WTC11 (cell line): ENCODE results near the gene WDR53. TPM values are rescaled to one million over a fixed set of nuclear protein-coding genes. Genes with fewer than 3 reads are reported as not detected.
"Not testable (repeated sequence)": the region's sequence is repeated elsewhere in the genome, so short reads cannot be mapped to it uniquely, and the experiment has no call there.

Experiments used
- ATAC-seq: fragments of 200-7000 bp; cut with Tn5 transposase; 2 replicates; pipeline ENCODE4 v1.10.0; 2021; ENCODE audit warnings: mild to moderate bottlenecking, moderate library complexity
- CTCF ChIA-PET: fragments of 300-600 bp; sonication (Branson Sonifier 250); formaldehyde crosslinking; loops from one replicate; lab custom pipeline; 2021; ENCODE audit warnings: antibody characterized with exemption; lab: Charles Lee
- POLR2A ChIA-PET: fragments of 350-600 bp; sonication (Branson Sonifier 250); formaldehyde crosslinking; loops from one replicate; lab custom pipeline; 2021; ENCODE audit warnings: antibody characterized with exemption; lab: Charles Lee
- DNase-seq: peaks from one replicate; pipeline ENCODE4 v3.0.0; 2021; ENCODE audit warnings: low spot score
- H3K27ac Mint-ChIP-seq: 2 replicates; pipeline ENCODE4 v1.8.0; 2021; ENCODE audit warnings: mixed read lengths
- H3K27me3 Mint-ChIP-seq: 2 replicates; pipeline ENCODE4 v1.8.0; 2021; ENCODE audit warnings: low read depth, mild to moderate bottlenecking, moderate library complexity, mixed read lengths
- H3K36me3 Mint-ChIP-seq: 2 replicates; pipeline ENCODE4 v1.8.0; 2021; ENCODE audit warnings: mixed read lengths
- H3K4me1 Mint-ChIP-seq: 2 replicates; pipeline ENCODE4 v1.8.0; 2022; ENCODE audit warnings: mixed read lengths
- H3K4me3 Mint-ChIP-seq: 2 replicates; pipeline ENCODE4 v1.8.0; 2021; ENCODE audit warnings: mild to moderate bottlenecking, moderate library complexity, mixed read lengths
- H3K9me3 Mint-ChIP-seq: 2 replicates; pipeline ENCODE4 v1.8.0; 2021; ENCODE audit warnings: mixed read lengths
- ESRRA ChIP-seq: sonication (generic); formaldehyde crosslinking; IDR thresholded peaks from 2 replicates; pipeline ENCODE4 v1.8.1; 2022; ENCODE audit warnings: mild to moderate bottlenecking, missing genetic modification reagents, borderline replicate concordance
- FOXK1 ChIP-seq: sonication (generic); formaldehyde crosslinking; IDR thresholded peaks from 2 replicates; pipeline ENCODE4 v1.8.0; 2022; ENCODE audit warnings: mild to moderate bottlenecking, moderate library complexity, missing genetic modification reagents
- GABPB1 ChIP-seq: sonication (generic); formaldehyde crosslinking; IDR thresholded peaks from 2 replicates; pipeline ENCODE4 v1.8.1; 2023; ENCODE audit warnings: mild to moderate bottlenecking, missing genetic modification reagents
- HMGXB4 ChIP-seq: sonication (generic); formaldehyde crosslinking; IDR thresholded peaks from 2 replicates; pipeline ENCODE4 v1.8.1; 2023; ENCODE audit warnings: mild to moderate bottlenecking, moderate library complexity, missing genetic modification reagents
- JUN ChIP-seq: sonication (generic); formaldehyde crosslinking; IDR thresholded peaks from 2 replicates; pipeline ENCODE4 v1.8.0; 2023; ENCODE audit warnings: mild to moderate bottlenecking, missing genetic modification reagents
- MYBL2 ChIP-seq: sonication (generic); formaldehyde crosslinking; IDR thresholded peaks from 2 replicates; pipeline ENCODE4 v1.8.1; 2023; ENCODE audit warnings: mild to moderate bottlenecking, moderate library complexity, missing genetic modification reagents
- NFE2L1 ChIP-seq: sonication (generic); formaldehyde crosslinking; IDR thresholded peaks from 2 replicates; pipeline ENCODE4 v1.8.1; 2023; ENCODE audit warnings: missing genetic modification reagents
- NFYB ChIP-seq: sonication (generic); formaldehyde crosslinking; conservative IDR thresholded peaks from 2 replicates; pipeline ENCODE4 v1.8.0; 2022; ENCODE audit warnings: low read depth, missing genetic modification reagents
- NR2C2 ChIP-seq: sonication (generic); formaldehyde crosslinking; IDR thresholded peaks from 2 replicates; pipeline ENCODE4 v1.8.0; 2022; ENCODE audit warnings: mild to moderate bottlenecking, missing genetic modification reagents
- RORB ChIP-seq: fragments of 250-450 bp; sonication (Bioruptor Pico); IDR thresholded peaks from 2 replicates; pipeline ENCODE4 v1.9.0; 2021; ENCODE audit warnings: mild to moderate bottlenecking
- TEAD1 ChIP-seq: sonication (generic); formaldehyde crosslinking; IDR thresholded peaks from 2 replicates; pipeline ENCODE4 v1.8.0; 2022; ENCODE audit warnings: mild to moderate bottlenecking, missing genetic modification reagents
- TEAD4 ChIP-seq: sonication (generic); formaldehyde crosslinking; IDR thresholded peaks from 2 replicates; pipeline ENCODE4 v1.8.0; 2022; ENCODE audit warnings: mild to moderate bottlenecking, missing genetic modification reagents
- ZBTB21 ChIP-seq: sonication (generic); formaldehyde crosslinking; IDR thresholded peaks from 2 replicates; pipeline ENCODE4 v1.8.1; 2023; ENCODE audit warnings: mild to moderate bottlenecking, missing genetic modification reagents, borderline replicate concordance
- ZNF121 ChIP-seq: sonication (generic); formaldehyde crosslinking; IDR thresholded peaks from 2 replicates; pipeline ENCODE4 v1.8.0; 2023; ENCODE audit warnings: missing genetic modification reagents
- ZNF263 ChIP-seq: sonication (generic); formaldehyde crosslinking; IDR thresholded peaks from 2 replicates; pipeline ENCODE4 v1.8.1; 2022; ENCODE audit warnings: low read depth, mild to moderate bottlenecking, moderate library complexity, missing genetic modification reagents
- ZNF281 ChIP-seq: sonication (generic); formaldehyde crosslinking; IDR thresholded peaks from 2 replicates; pipeline ENCODE4 v1.8.0; 2023; ENCODE audit warnings: mild to moderate bottlenecking, missing genetic modification reagents
- ZNF512 ChIP-seq: sonication (generic); formaldehyde crosslinking; IDR thresholded peaks from 2 replicates; pipeline ENCODE4 v1.8.1; 2022; ENCODE audit warnings: missing genetic modification reagents, borderline replicate concordance
- ZNF671 ChIP-seq: fragments of 250-450 bp; sonication (Bioruptor Pico); IDR thresholded peaks from 2 replicates; pipeline ENCODE4 v1.8.0; 2021; ENCODE audit warnings: mild to moderate bottlenecking
- total RNA-seq: library from RNA; stranded (reverse); gene quantifications from 3 replicates; pipeline ENCODE4 v1.2.3, GENCODE V29; 2021
- TF ChIP-seq, protein P1 (sequence below): sonication (generic); formaldehyde crosslinking; IDR thresholded peaks from 2 replicates; pipeline ENCODE4 v1.8.1; 2022; ENCODE audit warnings: mild to moderate bottlenecking, missing genetic modification reagents, moderate library complexity, borderline replicate concordance

WDR53 gene
- total RNA-seq, 1 experiment from 2014 or later = 21.4 TPM

GRCh38 chr3:196590279-196590678, 21.9 kb upstream of the WDR53 start (continued):
- TF ChIP-seq JUN (no peak), MYBL2 (CRISPR knock-in tag) (no peak), HMGXB4 (no peak), ZNF121 (CRISPR knock-in tag) (no peak)

- Mint-ChIP-seq H3K9me3 (no peaks in the 10 kb centered on the region), H3K27ac (no peak overlapping the region), H3K4me1 (peaks cover 11% of the 10 kb centered on the region), H3K36me3 (peaks cover 27% of the 10 kb centered on the region), H3K4me3 (no peak overlapping the region), H3K27me3 (no peaks in the 10 kb centered on the region)
- TF ChIP-seq FOXK1 (no peak), TEAD4 (no peak), RORB (no peak), NR2C2 (CRISPR knock-in tag) (no peak), NFYB (no peak), ZBTB21 (CRISPR knock-in tag) (no peak)
- TF ChIP-seq, protein P1, sequence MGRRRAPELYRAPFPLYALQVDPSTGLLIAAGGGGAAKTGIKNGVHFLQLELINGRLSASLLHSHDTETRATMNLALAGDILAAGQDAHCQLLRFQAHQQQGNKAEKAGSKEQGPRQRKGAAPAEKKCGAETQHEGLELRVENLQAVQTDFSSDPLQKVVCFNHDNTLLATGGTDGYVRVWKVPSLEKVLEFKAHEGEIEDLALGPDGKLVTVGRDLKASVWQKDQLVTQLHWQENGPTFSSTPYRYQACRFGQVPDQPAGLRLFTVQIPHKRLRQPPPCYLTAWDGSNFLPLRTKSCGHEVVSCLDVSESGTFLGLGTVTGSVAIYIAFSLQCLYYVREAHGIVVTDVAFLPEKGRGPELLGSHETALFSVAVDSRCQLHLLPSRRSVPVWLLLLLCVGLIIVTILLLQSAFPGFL (CRISPR knock-in tag) = no peak
- ATAC-seq (no peak), DNase-seq (no peak)
- CTCF ChIA-PET = interaction anchor here (0.6 to 1.0 kb wide), 2 partner anchors 303 to 309 kb away, joined by 4 read pairs; no protein-coding TSS in a partner anchor
- POLR2A ChIA-PET = no interaction called here
These were observed 16.8 kb upstream of the WDR53 start for GRCh38 chr3:196585044-196585757.

DNA sequence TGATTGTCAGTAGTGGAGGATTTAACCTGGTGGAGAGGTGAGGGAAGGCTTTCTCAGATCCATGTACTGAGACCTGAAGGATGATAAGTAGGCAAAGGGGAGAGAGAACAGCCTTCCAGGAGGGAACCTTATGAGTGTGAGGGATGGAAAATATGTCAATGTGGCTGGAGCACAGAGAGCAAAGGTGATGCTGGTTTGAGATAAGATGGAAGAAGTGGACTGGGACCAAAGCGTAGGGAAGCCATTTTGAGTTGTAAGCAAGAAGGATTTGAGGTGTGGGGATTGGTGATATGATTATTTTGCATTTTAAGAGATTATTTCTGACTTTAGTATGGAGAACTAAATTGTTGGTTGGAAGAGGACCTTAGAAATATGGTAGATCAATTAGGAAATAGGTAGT, 4.0 kb upstream of the WDR53 start:
- Mint-ChIP-seq H3K36me3 (no peaks in the 10 kb centered on the region), H3K4me3 (no peak overlapping the region), H3K27me3 (no peaks in the 10 kb centered on the region), H3K4me1 (peaks cover 13% of the 10 kb centered on the region), H3K9me3 (no peaks in the 10 kb centered on the region), H3K27ac (no peak overlapping the region)
- no peak for ATAC-seq
- ChIA-PET POLR2A (no interaction called here), CTCF (interaction anchor here (2.1 kb wide), 1 partner anchor 44 kb away, joined by 6 read pairs; no protein-coding TSS in a partner anchor)
- TF ChIP-seq TEAD1 (CRISPR knock-in tag) (no peak), TEAD4 (no peak), NFE2L1 (no peak), ESRRA (CRISPR knock-in tag) (no peak), ZNF281 (CRISPR knock-in tag) (no peak), ZNF263 (CRISPR knock-in tag) (no peak), GABPB1 (no peak), RORB (no peak), MYBL2 (CRISPR knock-in tag) (no peak), HMGXB4 (no peak), ZNF671 (no peak), ZNF512 (CRISPR knock-in tag) (no peak)
- DNase-seq = no peak

- Mint-ChIP-seq H3K4me3 (peak overlapping the region; percentile 97), H3K4me1 (peaks cover 15% of the 10 kb centered on the region)
- H3K27ac Mint-ChIP-seq, H3K27me3 Mint-ChIP-seq, DNase-seq, ATAC-seq, H3K36me3 Mint-ChIP-seq, H3K9me3 Mint-ChIP-seq: not testable (repeated sequence)
- ChIA-PET CTCF (interaction anchor here (2.1 kb wide), 1 partner anchor 42 kb away, joined by 6 read pairs; no protein-coding TSS in a partner anchor), POLR2A (interaction anchor here (0.6 kb wide), 1 partner anchor 706 kb away, joined by 5 read pairs; no protein-coding TSS in a partner anchor)
These were observed 2.0 kb upstream of the WDR53 start for GRCh38 chr3:196570332-196570731.
